Stimulated activated naive CD4-positive, alpha-beta T cell treated with Interleukin-2 at 50 U/mL for 16 hours (primary cell): ENCODE results near the gene CKAP5.
"Not testable (repeated sequence)": the region's sequence is repeated elsewhere in the genome, so short reads cannot be mapped to it uniquely, and the experiment has no call there.

ENCODE experiments used
- DNase-seq: peaks from one replicate; lab custom pipeline; 2025; lab: John Stamatoyannopoulos, UW

Gene CKAP5

DNA sequence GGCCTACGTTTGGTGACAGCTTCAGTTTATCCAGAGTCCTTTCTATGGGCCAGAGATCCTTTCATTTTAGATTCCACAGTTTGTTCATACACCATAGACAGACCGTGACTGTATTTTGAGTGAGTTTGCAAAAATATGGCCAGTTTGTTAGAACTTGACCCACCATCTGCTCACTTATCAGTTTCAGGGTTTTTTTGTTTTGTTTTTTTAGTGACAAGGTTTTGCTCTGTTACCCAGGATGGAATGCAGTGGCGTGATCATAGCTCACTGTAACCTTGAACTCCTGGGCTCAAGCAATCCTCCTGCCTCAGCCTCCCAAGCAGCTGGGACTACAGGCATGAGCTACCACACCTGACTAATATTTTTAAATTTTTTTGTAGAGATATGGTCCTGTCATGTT is 9.1 kb upstream of the CKAP5 start:
- no peak for DNase-seq

DNA sequence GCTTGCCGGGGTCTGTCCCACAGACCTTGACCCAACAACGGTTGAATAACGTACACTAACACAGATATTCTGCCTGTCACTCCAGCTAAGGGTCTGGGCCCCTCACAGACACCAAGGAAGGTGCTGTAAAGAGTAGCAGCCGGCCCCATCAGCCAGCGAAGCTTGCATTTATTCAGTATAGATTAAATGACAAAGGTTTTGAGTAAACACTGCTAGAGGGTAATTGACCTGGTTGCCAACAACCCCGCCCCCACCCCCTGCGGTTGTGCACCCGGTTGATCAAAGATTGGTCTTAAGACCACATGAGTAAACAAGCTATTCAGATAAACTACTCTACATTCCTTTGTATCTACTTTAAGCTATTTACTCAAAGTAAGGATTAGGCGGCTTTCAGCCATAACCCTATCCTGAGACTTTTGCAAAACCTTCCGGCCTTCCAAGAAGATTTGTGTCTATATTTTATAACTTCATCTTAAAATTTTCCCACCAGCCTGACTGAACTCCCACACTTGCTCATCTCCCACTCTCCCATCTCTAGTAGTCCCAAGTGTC is 4.8 kb upstream of the CKAP5 start:
- DNase-seq = no peak

DNA sequence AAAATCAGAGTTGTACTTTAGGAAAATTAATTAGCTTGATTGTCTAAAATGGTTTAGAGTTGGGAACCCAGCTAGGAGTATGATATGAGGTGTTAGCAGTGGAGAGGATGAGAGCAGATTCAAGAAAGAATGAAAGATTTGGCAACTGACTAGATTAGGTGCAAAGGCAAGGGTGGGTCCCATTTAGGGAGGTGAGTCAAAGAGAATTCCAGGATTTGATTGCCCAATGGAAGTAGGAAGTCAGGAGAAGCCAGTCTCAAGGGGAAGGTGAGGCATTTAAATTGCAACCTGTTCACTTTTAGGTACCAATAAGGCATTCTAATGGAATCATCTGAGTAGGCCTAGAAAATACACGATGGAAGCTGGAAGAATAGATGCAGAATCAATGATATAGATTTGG is 3.6 kb upstream of the CKAP5 start:
- DNase-seq = no peak

DNA sequence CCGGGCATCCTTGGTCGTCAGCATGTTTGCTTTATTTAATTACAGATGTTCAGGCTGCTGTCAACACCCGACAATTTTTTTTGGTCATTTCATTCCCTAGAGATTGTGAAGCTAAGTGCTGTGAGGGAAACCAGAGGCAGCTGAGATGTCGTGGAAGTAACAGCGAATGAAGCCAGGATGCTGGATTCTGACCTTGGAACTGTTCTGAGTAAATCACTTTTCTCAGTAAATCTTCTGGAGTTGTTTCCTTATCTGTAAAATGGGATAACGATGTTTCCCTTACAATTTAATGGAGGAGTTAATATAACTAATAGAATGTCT is 390 bp upstream of the CKAP5 start:
- no peak for DNase-seq

DNA sequence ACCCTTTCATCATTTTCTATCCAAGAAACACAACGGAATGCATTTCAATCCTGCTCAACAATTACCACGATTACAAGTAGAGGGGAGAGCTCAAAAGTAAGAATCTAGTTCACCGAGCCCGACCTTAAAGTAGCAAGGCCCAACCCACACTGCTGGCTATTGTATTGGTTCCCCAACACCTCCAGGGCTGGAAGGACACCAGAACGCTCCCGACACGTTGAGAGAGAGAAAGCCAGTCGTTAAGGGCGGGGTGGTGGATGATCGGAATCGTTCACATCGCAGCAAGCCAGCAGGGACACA is 690 bp downstream of the CKAP5 start:
- no peak for DNase-seq

DNA sequence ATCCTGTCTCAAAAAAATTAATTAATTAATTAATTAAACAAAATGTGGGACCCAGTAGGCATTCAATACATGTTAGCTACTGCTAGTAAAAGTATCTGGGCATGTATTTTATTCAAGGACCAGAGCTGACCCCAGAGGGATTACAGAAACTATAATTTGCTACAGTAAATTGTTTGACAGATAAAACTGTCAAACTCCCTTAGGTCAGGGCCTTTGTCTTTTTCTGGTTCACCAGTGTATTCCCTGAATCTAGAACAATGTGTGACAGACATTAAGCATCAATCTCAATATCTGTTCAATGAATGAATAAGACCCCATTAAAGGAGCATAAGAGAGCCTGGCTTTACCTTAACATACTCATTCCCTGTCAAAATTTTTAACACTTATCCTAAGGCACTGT is 6.0 kb downstream of the CKAP5 start:
- DNase-seq = no peak

DNA sequence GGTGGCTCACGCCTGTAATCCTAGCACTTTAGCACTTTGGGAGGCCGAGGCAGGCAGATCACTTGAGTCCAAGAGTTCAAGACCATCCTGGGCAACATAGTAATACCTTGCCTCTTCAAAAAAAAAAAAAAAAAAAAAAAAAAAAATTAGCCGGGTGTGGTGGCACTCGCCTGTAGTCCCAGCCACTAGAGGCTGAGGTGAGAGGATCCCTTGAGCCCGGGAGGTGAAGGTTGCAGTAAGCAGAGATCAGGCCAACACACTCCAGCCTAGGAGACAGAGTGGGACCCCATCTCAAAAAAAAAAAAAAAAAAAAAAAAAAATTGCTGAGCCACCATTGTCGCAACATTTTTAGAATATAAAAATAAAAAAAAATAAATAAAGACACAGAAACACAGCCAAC is 7.6 kb downstream of the CKAP5 start:
- no peak for DNase-seq

DNA sequence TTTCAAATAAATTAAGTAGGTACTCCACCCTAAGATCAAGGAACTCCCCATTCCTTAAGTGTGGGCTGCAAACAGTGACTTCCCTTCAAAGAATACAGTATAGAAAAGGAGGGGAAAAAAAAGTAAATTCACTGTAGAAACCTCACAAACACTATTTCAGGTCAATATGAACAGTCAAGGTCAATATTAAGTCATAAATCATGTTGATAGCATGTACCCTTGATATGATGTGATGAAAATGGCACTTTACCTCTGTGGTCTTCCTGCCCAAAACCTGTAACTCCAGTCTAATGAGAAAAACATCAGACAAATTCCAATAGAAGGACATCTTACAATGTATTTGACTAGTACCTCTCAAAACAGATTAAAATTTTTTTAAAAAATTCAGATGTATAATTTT is 8.2 kb downstream of the CKAP5 start:
- no peak for DNase-seq

DNA sequence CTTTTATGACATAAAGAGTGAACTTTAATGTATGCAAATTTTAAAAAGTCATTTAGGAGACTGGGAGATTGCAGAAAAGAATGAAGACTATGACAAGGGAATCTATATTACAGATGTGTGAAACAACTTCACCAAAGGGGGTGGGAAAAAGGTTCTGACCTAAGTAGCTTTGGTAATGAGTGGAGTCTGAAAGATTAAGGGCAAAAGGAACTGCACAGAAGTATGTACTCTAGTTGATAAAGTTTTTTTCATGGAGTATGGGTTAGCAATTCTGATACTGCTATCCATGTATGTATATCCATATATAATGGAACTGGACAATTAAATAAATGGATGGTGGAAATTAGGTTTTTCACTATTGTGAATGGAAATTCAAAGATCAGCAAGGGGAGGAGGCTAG is 9.2 kb downstream of the CKAP5 start:
- no peak for DNase-seq

DNA sequence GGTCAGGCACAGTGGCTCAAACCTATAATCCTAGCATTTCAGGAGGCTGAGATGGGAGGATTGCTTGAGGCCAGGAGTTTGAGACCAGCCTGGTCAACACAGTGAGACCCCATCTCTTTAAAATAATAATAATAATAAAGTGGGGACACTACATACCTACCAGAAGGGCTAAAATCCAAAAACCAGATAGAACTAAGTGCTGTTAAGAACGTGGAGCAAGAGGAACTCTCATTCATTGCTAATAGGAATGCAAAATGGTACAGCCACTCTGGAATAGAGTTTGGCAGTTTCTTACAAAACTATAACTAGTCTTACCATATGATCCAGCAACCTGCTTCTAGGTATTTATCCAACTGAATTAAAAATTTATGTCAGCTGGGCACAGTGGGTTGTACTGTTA is 9.6 kb downstream of the CKAP5 start:
- no peak for DNase-seq

DNA sequence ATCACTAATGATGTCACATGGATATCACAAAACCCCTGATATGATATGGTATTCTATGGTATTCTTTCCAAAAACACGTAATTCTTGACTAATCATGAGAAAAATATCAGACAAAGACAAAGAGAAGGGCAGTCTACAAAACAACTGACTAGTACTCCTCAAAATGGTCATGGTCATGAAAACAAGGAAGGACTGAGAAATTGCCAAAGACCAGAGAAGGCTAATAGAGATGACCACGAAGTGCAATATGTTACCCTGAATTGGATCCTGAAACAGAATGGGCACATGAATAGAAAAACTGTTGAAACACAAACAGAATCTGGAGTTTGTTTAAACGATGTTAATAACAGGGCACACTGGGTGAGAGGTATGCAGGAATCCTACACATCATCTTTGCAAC is 10.2 kb downstream of the CKAP5 start:
- DNase-seq = no peak

DNA sequence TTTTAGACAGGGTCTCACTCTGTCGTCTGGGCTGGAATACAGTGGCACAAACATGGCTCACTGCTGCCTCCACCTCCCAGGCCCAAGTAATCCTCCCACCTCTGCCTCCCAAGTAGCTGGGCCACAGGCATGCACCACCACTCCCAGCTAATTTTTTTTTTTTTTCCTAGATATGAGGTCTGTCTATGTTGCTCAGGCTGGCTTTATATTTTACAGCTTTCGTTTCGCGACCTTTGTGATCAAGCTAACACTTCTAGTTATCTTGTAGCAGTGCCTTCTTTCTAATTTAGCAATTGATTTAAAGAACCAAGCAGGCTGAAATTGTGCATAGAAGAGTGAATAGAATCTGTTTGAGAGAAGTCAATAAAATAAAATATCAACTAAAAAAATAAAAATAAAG is 11.3 kb downstream of the CKAP5 start:
- DNase-seq = no peak

DNA sequence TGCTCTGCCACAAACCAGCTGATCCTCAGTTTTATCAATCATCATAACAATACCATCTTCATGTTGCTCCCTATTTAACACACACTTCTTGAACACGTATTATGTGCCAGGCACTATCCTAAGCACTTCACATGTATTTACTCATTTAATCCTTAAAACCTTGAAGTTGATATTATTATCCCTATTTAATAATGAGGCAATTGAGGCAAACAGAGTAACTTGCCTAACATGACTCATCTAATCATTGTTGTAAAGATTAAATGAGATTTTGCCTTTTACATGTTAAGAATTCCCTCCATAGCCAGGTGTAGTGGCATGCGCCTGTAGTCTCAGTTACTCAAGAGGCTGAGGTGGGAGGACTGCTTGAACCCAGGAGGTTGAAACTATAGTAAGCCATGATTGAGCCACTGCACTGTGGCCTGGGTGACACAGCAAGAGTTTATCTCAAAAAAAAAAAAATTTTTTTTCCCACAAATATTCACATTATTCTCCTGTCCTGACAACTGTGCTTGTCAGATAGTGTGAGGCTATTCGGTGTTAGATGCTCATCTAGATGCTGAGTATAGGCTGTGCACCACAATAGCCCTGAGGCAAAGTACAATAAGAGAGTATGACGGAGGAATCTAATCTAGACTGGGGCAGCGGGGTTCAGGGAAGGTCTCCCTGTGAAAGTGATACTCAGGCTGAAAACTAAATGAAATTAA is 13.4 kb downstream of the CKAP5 start:
- no peak for DNase-seq

DNA sequence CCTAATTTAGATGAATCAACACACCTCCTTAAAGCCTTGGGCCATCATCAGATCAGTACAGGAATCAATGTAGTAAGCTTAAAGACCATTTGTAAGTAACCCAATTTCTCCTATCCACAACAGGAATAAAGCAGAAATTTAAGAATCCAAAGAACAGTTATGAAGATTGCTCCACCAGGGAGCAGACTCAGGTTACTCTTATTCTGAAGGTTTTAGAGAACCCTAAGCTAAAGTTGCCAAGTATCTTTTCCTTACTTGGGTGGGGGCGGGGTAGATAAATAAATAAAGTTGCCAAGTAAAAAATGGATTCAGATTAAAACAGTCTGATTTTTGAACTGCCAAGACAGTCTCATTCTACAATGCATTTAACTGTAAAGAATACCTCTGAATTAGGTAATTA is 18.1 kb downstream of the CKAP5 start:
- no peak for DNase-seq

DNA sequence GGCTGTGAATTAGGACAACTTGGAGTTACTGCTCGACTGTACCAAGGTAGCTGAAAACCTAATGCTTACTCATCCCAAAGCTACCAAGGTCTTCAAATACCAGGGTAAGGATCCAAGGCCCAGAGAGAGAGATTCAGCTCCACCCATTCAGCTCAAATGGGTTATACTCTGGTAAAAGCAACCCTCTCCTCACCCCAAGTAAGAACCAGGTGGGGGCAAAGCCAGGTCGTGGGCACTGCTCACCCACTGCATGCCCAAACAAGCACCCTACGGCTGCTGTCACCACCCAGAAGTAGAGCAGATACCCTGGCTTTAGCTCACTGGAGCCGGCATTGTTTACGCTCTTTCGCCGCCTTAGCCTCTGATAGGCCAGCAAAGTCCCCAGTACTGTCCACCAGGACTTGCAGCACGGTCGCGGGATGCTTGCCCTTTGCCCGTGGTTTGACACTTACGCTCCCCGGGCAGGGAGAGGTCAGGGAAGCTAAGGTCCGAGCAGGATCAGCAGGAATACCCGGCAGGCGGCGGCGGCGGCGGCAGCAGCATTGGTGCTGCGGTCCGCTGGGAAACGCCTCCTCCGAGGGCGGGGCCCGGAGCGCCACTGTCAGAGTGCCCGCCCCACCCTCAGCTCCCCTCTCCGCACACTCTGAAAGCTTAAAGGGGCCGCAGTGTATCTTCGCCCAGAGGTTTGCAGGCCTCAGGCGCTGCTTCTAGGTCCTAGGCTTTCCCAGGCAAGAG is 19.6 kb downstream of the CKAP5 start:
- peak; percentile 66 for DNase-seq

DNA sequence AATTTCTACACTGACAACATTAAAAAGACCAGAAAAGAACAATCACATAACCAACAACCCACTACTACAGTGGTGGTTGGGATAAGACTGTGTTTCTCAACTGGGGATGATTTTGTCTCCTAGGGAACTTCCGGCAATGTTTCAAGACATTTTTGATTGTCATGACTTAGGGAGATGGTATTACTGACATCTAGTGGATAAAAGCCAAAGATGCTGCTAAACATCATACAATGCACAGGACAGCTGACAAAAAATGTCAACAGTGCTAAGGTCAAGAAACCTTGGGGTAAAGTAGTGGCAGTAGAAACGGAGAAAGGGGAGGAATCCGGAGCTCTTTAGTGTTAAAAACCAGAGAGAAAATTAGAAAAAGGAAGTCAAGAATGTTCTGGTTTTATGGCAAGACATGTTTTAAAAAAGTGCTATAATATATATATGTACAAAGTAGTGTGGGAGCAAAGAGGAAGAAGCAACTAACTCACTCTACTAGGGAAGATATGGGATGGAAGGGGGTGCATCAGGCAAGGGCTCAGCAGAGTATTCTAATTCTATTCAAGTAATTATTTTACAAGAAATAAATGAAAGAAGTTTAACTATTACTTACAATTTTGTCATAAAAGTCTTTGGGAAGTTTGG is 37.2 kb downstream of the CKAP5 start:
- DNase-seq = no peak

DNA sequence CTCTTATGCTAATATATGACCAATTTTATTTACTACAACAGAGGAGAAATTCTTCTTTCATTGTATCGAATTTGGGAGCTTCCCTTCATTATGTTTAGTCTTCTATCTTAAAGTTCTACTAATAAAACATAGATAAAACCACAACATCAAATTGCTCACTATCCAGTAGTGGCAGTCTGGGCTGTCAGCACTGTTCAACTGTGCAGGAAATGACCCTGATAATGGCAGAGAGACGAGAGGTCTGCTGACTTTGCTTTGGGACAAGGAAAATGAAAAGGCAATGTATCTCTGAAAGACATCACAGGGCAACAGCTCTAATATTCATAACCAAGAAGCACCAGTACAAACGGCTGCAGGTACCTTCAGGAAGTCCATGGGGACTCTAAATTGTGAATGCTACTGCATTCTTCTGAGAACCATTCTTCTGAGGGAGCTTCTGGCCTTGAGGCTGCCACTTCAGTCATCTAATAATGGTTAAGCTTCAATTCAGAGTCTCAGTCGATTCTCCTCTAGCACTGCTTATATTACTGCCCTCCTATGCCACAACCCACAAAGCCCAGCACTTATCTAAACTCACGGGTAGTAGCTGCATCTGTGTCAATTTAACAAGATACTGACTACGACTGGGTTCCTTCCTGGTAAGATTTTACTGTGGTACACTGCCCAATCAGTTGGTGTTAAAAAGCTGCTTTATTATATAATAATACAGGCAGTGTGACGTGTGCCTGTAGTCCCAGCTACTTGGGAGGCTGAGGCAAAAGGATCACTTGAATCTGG is 44.2 kb downstream of the CKAP5 start:
- no peak for DNase-seq

DNA sequence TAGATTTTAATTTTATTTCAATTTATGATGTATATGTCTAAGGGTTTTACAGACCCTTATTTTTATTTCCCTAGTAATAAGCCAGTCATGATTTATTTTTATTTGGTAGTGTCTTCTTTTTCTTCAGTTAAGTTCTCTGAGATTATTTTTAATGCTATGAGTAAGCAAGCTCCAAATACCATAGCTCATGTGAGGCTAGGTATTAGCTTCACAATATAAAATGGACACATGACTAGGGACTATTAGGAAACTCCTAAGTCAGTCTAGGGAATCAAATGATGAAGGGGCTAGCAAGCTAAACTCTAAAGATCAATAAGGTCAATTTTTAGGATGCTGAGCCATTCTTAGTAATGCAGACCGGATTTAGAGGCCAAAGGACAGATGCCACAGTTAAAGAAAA is 45.9 kb downstream of the CKAP5 start:
- no peak for DNase-seq

DNA sequence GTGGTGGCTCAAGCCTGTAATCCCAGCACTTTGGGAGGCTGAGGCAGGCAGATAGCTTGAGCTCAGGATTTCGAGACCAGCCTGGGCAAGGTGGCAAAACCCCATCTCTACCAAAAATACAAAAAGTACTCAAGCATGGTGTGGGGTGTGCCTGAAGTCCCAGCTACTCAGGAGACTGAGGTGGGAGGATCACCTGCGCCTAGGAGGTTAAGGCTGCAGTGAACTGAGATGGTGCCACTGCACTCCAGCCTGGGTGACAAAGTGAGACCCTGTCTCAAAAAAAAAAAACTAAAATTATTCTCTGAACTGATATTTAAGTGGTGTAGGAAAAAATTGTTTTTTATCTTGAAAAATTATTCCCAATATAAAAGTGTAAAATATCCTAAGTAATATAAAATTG is 46.4 kb downstream of the CKAP5 start:
- DNase-seq = not testable (repeated sequence)

DNA sequence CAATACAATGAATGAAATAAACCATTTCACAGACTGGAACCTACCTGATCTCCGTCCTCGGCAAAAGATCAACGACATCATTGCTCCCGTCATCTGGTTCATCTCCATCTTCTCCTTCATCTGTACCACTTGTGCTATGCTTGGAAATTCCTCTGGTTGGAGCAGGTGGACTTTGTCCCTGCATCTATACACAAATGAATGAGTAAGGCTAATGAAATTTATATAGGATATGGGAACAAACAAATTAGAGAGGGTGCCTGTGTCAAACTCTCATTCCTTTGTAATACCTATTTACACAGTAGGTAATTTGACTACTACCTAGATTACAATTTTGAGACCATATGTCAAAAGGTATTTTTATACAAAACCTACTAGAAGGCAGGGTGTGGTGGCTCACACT is 67.7 kb downstream of the CKAP5 start:
- no peak for DNase-seq

DNA sequence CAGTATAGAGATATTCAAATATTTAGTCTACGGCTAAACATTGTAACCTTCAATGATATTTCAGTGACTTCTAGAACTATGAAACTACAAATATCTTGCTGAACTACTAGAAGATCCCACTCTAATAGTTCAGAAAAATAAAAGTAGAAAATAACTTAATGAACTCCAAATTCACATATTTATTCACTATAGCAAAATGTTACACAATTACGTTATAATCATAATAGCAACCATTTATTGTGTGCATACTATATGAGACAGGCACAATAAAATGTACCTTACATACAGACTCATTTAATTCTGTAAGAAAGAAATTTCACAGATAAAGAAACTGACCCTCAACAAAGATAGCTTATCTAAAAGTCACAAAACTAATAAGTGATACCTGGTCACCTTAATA is 69.2 kb downstream of the CKAP5 start:
- no peak for DNase-seq

DNA sequence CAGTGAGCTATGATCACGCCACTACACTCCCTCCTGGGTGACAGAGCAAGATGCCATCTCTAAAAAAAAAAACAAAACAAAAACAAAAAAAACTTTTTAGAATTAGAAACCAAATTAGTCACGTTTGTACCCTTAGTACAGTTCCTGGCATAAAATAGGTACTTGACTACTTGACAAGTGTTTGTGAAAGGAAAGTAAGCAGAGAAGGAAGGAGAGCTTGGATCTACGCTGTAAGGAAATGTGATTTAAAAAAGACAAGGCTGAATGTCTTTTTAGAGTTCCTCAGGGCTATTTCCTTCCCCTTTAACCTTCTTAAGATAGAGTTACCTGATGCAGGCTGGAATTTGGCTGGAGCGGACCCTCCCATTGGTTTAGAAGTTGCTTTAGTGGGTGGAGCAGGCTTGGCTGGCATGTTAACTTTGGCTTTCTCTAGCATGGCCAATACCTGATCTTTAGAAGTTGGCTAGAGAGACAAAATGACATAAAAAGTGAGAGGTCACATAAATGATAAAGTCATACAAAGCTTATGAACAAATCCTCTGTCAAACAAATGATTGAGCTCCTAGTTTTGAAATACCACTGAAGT is 76.4 kb downstream of the CKAP5 start:
- no peak for DNase-seq
